ENCODE measurements around the gene JAZF1. TPM values are rescaled to one million over a fixed set of nuclear protein-coding genes. Genes with fewer than 3 reads are reported as not detected.
A peak's percentile ranks its signal among the peaks of the same experiment; 100 is the strongest.

JAZF1 gene
- total and polyA plus RNA-seq, 2 of the 4 experiments (the other 2 are of a cell fraction): 8.4 to 10.5 TPM

DNA sequence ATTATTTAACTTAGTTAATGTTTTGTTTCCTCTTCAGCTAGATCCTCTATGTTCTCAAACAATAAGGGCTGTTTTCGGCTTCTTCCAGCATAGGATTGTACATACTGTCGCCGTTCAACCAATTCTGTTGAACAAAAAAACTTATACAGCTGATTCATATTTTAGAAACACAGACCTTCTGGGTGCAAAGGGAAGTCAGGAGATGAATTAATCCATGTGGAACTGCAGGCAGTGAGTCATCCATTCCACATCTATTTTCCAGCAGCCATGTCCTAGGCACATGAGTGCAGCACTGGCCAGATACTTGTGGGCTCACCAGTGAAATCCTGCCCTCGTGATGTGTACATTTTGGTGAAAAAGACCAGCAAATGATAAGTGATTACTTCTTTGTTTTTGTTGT is 163.2 kb downstream of the JAZF1 start:
- H4K8ac ChIP-seq (ENCODE audit: low read depth in 2 of 2, low read length in 2 of 2): no peak overlapping the region
- ATAC-seq (ENCODE audit: low read depth) (no peak), DNase-seq (peak; percentile 55)
- H3K23ac ChIP-seq (ENCODE audit: low read depth, low read length): no peak overlapping the region
- ChIA-PET POLR2A (ENCODE audit: unreplicated experiment) (no interaction called here), CTCF (no interaction called here)
- H3K27me3 ChIP-seq (ENCODE audit: control insufficient read depth, insufficient read depth, low read length): no peaks in the 10 kb centered on the region
- H3K27ac ChIP-seq (ENCODE audit: insufficient read depth, low read length): no peak overlapping the region
- no peak overlapping the region for H4K91ac ChIP-seq (ENCODE audit: insufficient read depth, low read depth, low read length)
- peaks cover 6% of the 10 kb centered on the region for H3K9me1 ChIP-seq (ENCODE audit: insufficient read depth, low read length)
- dilution Hi-C loops (cut with HindIII; ENCODE audit: low sequenced_read_pairs, unreplicated experiment): no loop called here
- H3K4me1 ChIP-seq (ENCODE audit: control insufficient read depth, insufficient read depth, low read length): peaks cover 14% of the 10 kb centered on the region
- no peak overlapping the region for H2AK5ac ChIP-seq (ENCODE audit: low read depth, low read length)
- H3K9ac ChIP-seq (ENCODE audit: low read depth, low read length): no peak overlapping the region
- H3K18ac ChIP-seq (ENCODE audit: low read depth, low read length): no peak overlapping the region
- H3K36me3 ChIP-seq (ENCODE audit: control insufficient read depth, insufficient read depth, low read length): 0 out of 2 replicates have a peak, but pooled peaks cover 2% of the 10 kb centered on the region
- no peak overlapping the region for H3K4me3 ChIP-seq (ENCODE audit: insufficient read depth, low read depth, low read length)
- no peak overlapping the region for H2BK15ac ChIP-seq (ENCODE audit: low read depth, low read length)
- BruUV-seq (replicated peaks): no TSS peak
- H2BK5ac ChIP-seq (ENCODE audit: low read depth, low read length, poor library complexity, severe bottlenecking): no peak overlapping the region
- no peak overlapping the region for H2BK120ac ChIP-seq (ENCODE audit: low read depth, low read length)
- in situ Hi-C loops (cut with MboI; ENCODE audit: low sequenced_read_pairs): loop anchor here (25.0 kb wide), 1 partner anchor 230 kb away; no protein-coding TSS in a partner anchor
- intact Hi-C loops (cut with micrococcal nuclease): no loop called here
- H3K14ac ChIP-seq (replicated peaks; ENCODE audit: low read depth, low read length): no peak overlapping the region
- H4K20me1 ChIP-seq (ENCODE audit: insufficient read depth, low read length): peaks cover 23% of the 10 kb centered on the region; the same call in 1 of the 2 replicates
- H3K4ac ChIP-seq (ENCODE audit: low read depth, low read length): no peak overlapping the region
- H3K56ac ChIP-seq (ENCODE audit: extremely low read depth, insufficient read depth, low read length): no peak overlapping the region
- no peak overlapping the region for H4K5ac ChIP-seq (ENCODE audit: low read depth, low read length)
- no peak overlapping the region for H2BK20ac ChIP-seq (ENCODE audit: low read depth, low read length)
- H3K4me2 ChIP-seq (ENCODE audit: low read depth, low read length): no peak overlapping the region
- TF ChIP-seq MXI1 (IDR thresholded peaks at IDR 0.05; ENCODE audit: borderline replicate concordance, low read depth, low read length) (no peak), BHLHE40 (IDR thresholded peaks at IDR 0.05; ENCODE audit: low read depth, low read length) (peak; percentile 18; the same call in 1 of the 2 replicates), RFX5 (IDR thresholded peaks at IDR 0.05; ENCODE audit: low read depth, low read length) (no peak), MAZ (IDR thresholded peaks at IDR 0.05; ENCODE audit: borderline replicate concordance, low read depth, low read length) (no peak)
- H2AK9ac ChIP-seq (replicated peaks; ENCODE audit: low read depth, low read length, poor library complexity): no peak overlapping the region
- H2AFZ ChIP-seq (replicated peaks; ENCODE audit: low read length, poor library complexity): no peak overlapping the region
- WGBS, 2 experiments (ENCODE audit: extremely low coverage in 2 of 2, insufficient read length in 1 of 2): 100% methylated on average over 1 of the region's 4 CpGs; no CpG with 5 or more reads in 1 of the 2 experiments
- H3K9me3 ChIP-seq (ENCODE audit: control insufficient read depth, insufficient read depth, low read length): no peaks in the 10 kb centered on the region
- peaks cover 12 to 62% of the 10 kb centered on the region in 2 experiments for H3K79me1 ChIP-seq (ENCODE audit: low read depth in 1 of 2, low read length in 2 of 2)

Measured in IMR-90 (cell line).